ENCODE data around the gene GSE1. TPM values are rescaled to one million over a fixed set of nuclear protein-coding genes. Genes with fewer than 3 reads are reported as not detected.

GSE1 gene
- total and polyA plus RNA-seq, 2 of the 13 experiments (the other 11 are each of a cell fraction or from before 2014, with no cell fraction given): 16.1 to 31.2 TPM

- Histone ChIP-seq H3K4me3 (replicated peaks in 1 of 3; ENCODE audit: insufficient read depth in 1 of 3, low read depth in 2 of 3, low read length in 3 of 3) (no peak overlapping the region), H3K4me2 (ENCODE audit: low read depth, low read length) (no peak overlapping the region), H3K4me1 (ENCODE audit: insufficient read depth, low read length) (peaks cover 11% of the 10 kb centered on the region), H3K36me3 (replicated peaks in 1 of 2; ENCODE audit: control insufficient read depth in 1 of 2, insufficient read depth in 2 of 2, low read length in 2 of 2) (peaks cover 54 to 80% of the 10 kb centered on the region in 2 experiments), H3K27ac (ENCODE audit: extremely low read length, insufficient read depth, low read length) (no peak overlapping the region), H3K9me3 (ENCODE audit: low read length) (no peaks in the 10 kb centered on the region), H3K79me2 (ENCODE audit: insufficient read depth, low read length) (no peaks in the 10 kb centered on the region), H2AFZ (ENCODE audit: low read length) (no peak overlapping the region), H4K20me1 (ENCODE audit: insufficient read depth, low read length) (peaks cover 35% of the 10 kb centered on the region), H3K9ac (ENCODE audit: insufficient read depth, low read depth, low read length) (no peak overlapping the region), H3K27me3 (ENCODE audit: control insufficient read depth in 1 of 2, insufficient read depth in 2 of 2, low read length in 2 of 2) (no peaks in the 10 kb centered on the region)
- no TSS peak for BruUV-seq (replicated peaks)
- intact Hi-C loops (cut with micrococcal nuclease; ENCODE audit: unreplicated experiment) (no loop called here), in situ Hi-C loops (cut with HindIII; ENCODE audit: extremely low pct_ligation_motif_present, low pct_unique_long_range_greater_than_20kb) (loop anchor here (5.0 kb wide), 1 partner anchor 61 kb away; no protein-coding TSS in a partner anchor)
- DNase-seq (ENCODE audit: low spot score) (no peak), FAIRE-seq (no peak), ATAC-seq (no peak)
- 97% methylated on average over 59 of the region's 59 CpGs for WGBS (ENCODE audit: low lambda C conversion rate)
- ChIA-PET CTCF (ENCODE audit: low intra/inter-chr PET ratio, low total read pairs) (interaction anchor here (0.9 kb wide), 1 partner anchor 61 kb away, joined by 3 read pairs; no protein-coding TSS in a partner anchor), POLR2A (no interaction called here)
- TF ChIP-seq ZMYM3 (CRISPR knock-in tag; IDR thresholded peaks at IDR 0.05): no peak
- peak; percentile 80 for TF ChIP-seq AGO2 (optimal IDR thresholded peaks at IDR 0.05; ENCODE audit: low read depth, low read length)
- TF ChIP-seq, protein P1, sequence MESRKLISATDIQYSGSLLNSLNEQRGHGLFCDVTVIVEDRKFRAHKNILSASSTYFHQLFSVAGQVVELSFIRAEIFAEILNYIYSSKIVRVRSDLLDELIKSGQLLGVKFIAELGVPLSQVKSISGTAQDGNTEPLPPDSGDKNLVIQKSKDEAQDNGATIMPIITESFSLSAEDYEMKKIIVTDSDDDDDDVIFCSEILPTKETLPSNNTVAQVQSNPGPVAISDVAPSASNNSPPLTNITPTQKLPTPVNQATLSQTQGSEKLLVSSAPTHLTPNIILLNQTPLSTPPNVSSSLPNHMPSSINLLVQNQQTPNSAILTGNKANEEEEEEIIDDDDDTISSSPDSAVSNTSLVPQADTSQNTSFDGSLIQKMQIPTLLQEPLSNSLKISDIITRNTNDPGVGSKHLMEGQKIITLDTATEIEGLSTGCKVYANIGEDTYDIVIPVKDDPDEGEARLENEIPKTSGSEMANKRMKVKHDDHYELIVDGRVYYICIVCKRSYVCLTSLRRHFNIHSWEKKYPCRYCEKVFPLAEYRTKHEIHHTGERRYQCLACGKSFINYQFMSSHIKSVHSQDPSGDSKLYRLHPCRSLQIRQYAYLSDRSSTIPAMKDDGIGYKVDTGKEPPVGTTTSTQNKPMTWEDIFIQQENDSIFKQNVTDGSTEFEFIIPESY (CRISPR knock-in tag; IDR thresholded peaks at IDR 0.05): peak; percentile 51; the same call in 1 of the 2 replicates
Observed at GRCh38 chr16:85656351-85657266, 43.5 kb downstream of the GSE1 start.

DNA sequence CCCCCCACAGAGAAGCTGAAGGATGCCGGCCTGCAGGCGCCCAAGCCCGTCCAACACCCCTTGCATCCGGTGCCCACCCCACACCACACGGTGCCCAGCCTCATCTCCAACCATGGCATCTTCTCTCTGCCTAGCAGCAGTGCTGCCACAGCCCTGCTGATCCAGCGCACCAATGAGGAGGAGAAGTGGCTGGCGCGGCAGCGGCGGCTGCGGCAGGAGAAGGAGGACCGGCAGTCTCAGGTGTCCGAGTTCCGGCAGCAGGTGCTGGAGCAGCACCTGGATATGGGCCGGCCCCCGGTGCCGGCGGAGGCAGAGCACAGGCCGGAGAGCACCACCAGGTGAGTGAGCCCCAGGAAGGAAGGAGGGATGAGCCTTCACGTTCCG is 44.1 kb downstream of the GSE1 start:
- H3K4me2 ChIP-seq (ENCODE audit: low read depth, low read length): no peak overlapping the region
- H3K4me3 ChIP-seq (replicated peaks in 1 of 3; ENCODE audit: insufficient read depth in 1 of 3, low read depth in 2 of 3, low read length in 3 of 3): no peak overlapping the region
- no peak overlapping the region for H3K9ac ChIP-seq (ENCODE audit: insufficient read depth, low read depth, low read length)
- H3K27me3 ChIP-seq (ENCODE audit: control insufficient read depth in 1 of 2, insufficient read depth in 2 of 2, low read length in 2 of 2): no peaks in the 10 kb centered on the region
- CTCF ChIA-PET (ENCODE audit: low intra/inter-chr PET ratio, low total read pairs): no interaction called here
- POLR2A ChIA-PET: no interaction called here
- H3K4me1 ChIP-seq (ENCODE audit: insufficient read depth, low read length): peaks cover 5% of the 10 kb centered on the region
- H4K20me1 ChIP-seq (ENCODE audit: insufficient read depth, low read length): peaks cover 28% of the 10 kb centered on the region
- ATAC-seq: no peak
- in situ Hi-C loops (cut with HindIII; ENCODE audit: extremely low pct_ligation_motif_present, low pct_unique_long_range_greater_than_20kb): loop anchor here (5.0 kb wide), 1 partner anchor 60 kb away; no protein-coding TSS in a partner anchor
- no peak for FAIRE-seq
- DNase-seq (ENCODE audit: low spot score): no peak
- intact Hi-C loops (cut with micrococcal nuclease; ENCODE audit: unreplicated experiment): no loop called here
- H2AFZ ChIP-seq (ENCODE audit: low read length): no peak overlapping the region
- WGBS (ENCODE audit: low lambda C conversion rate): 98% methylated on average over 21 of the region's 21 CpGs
- peak; percentile 74 for TF ChIP-seq AGO2 (optimal IDR thresholded peaks at IDR 0.05; ENCODE audit: low read depth, low read length)
- no peak for TF ChIP-seq SMARCC2 (IDR thresholded peaks at IDR 0.05)
- no peak overlapping the region for H3K27ac ChIP-seq (ENCODE audit: extremely low read length, insufficient read depth, low read length)
- no TSS peak for BruUV-seq (replicated peaks)
- no peaks in the 10 kb centered on the region for H3K79me2 ChIP-seq (ENCODE audit: insufficient read depth, low read length)
- no peaks in the 10 kb centered on the region for H3K9me3 ChIP-seq (ENCODE audit: low read length)
- peaks cover 53 to 87% of the 10 kb centered on the region in 2 experiments for H3K36me3 ChIP-seq (replicated peaks in 1 of 2; ENCODE audit: control insufficient read depth in 1 of 2, insufficient read depth in 2 of 2, low read length in 2 of 2)
